GM21447 (cell line): ENCODE results near the gene PDZRN3.

Experiments used
- ATAC-seq: cut with Tn5 transposase; IDR thresholded peaks from one replicate; pipeline ENCODE4 v1.9.1; 2021; ENCODE audit not compliant: unreplicated experiment

PDZRN3 gene

GRCh38 chr3:73624821-73625665, at the start of gene PDZRN3:
PDZRN3 (minus strand) TSS chr3:73624941.
- no peak for ATAC-seq

DNA sequence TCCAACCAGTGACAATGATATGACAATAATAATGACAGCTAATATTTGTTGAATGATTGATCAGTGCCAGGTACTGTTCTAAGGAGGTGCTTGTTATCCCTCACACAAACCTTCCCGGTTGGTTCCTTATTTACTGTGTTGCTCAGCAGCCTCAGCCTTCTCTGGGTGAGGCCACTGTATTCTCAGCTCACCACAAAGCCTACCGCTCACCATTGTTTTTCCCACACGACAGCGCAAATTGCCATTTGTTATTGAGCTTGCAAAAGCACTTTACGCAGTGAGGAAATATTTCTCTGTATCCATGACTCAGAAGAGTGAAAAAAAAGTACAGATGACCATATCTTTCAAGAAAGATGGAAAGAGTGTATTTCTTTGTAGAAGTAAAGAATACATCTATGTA, 49.5 kb upstream of the PDZRN3 start:
- ATAC-seq = no peak

DNA sequence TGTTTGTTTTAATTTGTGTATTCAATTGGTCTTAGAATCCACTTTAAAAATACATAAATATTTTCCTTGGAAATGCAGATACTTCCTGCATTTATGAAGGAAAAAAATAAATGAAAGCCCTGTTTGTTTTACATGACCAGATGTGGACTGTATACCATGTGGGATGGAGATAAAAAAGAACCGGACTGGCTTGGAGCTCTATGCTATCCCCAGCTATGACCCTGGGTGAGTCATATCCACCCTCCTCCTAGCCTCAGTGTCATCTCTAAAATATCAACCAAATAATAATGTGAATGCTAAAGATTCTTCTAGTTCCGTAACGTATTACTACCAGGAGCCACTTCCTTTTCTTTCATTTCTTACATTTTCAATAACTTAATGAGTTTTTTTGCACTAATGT, 44.5 kb upstream of the PDZRN3 start:
- ATAC-seq = no peak

DNA sequence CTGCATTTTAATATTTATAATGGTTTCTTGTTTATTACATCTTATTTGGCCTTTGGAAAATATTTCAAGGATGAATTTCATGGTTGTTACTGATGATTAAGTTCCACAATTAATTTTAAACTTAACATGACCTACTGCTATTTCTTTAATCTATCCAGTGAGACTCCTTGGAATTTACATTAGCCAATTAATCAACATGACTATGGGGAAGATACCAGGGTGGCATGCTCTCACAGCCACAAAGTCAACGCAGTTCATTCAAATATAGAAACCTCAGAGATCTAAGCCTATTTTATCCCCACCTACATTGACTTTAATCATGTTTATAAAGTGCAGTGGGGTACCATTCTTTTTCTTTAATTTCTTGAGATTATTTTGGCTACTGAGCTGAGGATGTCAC, 43.6 kb upstream of the PDZRN3 start:
- ATAC-seq = no peak

GRCh38 chr3:73667889-73668288, 43.1 kb upstream of the PDZRN3 start:
- no peak for ATAC-seq

GRCh38 chr3:73665286-73665685, 40.5 kb upstream of the PDZRN3 start:
- no peak for ATAC-seq

GRCh38 chr3:73664389-73664788, 39.6 kb upstream of the PDZRN3 start:
- ATAC-seq = no peak

GRCh38 chr3:73663495-73663894, 38.8 kb upstream of the PDZRN3 start:
- ATAC-seq = no peak

GRCh38 chr3:73661265-73661664, 36.5 kb upstream of the PDZRN3 start:
- no peak for ATAC-seq

DNA sequence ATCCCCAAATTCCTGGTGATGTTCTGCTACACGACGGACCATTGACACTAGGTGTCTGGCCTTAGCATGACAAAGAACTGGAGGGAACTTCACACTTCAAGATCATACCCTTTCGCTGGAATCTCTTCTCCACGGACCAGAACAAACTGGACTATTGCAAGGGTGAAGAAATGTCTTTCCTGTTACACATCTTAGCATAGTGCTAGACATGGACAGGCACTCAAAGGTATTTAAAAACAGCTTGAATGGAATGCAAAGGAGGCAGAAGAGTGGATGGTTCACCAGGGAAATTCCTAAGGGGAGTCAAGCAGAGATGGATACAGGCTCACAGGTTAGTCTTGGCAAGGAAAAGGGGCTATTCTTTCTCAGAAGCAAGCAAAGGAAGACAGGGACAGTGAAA, 33.5 kb upstream of the PDZRN3 start:
- no peak for ATAC-seq

- ATAC-seq = no peak
Measured at GRCh38 chr3:73657186-73657585, 32.4 kb upstream of the PDZRN3 start.

GRCh38 chr3:73656241-73656890, 31.6 kb upstream of the PDZRN3 start:
- no peak for ATAC-seq

GRCh38 chr3:73655197-73655596, 30.5 kb upstream of the PDZRN3 start:
- no peak for ATAC-seq

DNA sequence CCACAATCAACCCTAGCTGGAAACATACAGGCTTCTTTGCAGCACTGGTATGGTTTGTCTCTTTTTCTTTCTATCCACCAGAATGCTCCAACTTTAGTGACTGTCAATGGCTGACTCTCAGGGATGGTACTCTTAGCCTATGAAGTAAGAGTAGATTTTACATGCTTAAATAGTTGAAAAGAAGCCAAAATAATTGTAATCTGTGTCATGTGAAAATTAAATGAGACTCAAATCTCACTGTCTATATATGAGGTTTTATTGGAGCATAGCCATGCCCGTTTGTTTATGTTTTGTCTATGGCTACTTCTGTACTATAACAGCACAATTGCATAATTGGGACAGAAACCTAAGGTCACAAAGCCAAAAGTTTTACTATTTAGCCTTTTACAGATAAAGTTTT, 29.1 kb upstream of the PDZRN3 start:
- ATAC-seq = no peak

DNA sequence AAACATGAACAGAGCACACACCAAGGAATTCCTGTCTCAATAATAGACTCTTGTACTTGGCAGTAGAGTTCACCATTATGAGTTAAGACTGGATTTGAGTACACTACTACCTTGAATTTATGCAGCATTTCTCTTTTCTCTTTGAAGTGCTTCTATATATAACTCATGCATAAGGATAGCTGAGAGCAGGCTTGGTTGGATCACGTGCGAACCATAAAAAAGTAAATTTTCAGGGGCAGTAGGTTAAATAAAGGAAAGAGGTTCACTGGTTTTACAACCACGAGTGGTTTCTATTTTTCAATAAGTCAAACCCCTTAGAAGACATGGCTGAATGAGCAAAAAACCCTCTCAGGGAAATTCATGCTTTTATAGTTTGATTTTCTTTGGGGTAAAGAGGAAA, 28.6 kb upstream of the PDZRN3 start:
- ATAC-seq = no peak

DNA sequence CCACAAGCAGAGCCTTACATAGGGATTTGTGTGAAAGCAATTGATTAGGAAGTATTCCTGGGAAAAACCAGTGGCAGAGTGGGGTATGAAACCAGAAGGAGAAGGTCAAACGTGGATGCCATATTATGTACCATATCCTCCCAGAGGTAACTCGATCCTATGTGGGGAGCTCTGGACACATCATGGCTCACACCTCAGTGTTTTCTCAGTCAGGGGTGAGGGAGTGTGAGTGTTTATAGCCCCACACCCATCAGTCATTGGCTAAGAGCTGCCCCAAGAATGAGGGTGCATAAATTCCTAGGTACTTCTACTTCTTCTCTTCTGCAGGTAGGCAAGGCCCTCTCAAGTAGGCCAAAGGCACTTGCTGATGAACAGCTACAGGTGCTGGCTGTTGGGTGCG, 28.2 kb upstream of the PDZRN3 start:
- ATAC-seq = no peak

DNA sequence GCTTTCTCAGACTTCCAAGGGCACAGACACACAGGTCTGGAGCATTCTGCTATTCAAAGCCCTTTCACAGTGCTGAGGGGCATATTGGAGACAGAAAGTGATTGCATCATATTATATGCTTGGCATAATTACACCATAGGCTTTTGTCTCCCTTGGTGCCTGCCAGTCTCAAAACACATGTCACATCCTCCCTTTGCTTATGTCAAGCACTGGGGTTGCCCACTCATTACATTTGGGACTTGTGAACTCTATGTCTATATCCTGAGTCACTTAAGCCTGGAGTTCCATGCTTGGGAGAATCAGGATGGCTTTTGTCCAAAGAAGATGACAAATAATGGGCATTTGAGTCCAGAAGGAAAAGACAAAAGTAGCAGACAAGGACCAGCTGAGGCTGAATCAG, 12.3 kb upstream of the PDZRN3 start:
- ATAC-seq = no peak

DNA sequence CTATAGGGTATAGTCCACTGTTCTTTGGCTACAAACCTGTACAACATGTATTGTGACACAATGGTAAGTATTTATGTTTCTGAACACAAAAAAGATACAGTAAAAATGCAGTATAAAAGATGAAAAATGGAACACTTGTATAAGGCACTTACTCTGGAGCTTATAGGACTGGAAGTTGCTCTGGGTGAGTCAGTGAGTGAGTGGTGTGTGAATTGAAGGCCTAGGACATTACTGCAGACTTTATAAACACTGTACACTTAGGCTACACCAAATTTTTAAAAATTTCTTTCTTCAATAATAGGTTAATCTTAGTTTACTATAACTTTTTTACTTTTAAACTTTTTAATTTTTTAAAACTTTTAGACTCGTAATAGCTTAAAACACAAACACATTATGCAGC, 10.5 kb upstream of the PDZRN3 start:
- ATAC-seq = no peak

DNA sequence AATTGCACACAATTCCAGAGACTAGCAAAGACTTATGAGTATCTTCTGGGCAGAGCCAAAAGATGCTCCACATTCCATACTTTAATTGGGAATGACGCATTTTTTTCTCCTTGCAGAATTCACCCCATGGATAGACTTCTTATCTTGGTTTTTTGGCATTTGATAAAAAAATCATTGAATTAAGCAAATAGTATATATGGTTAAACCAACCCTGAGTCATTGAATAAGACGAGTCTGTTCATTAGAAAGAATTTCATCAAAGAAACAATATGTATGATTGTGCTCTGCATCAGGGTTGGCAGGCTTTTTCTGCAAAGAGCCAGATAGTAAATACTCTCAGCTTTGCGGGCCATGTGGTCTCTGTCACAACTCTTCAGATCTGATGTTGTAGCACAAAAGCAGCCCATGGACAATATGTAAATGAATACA, 9.2 kb upstream of the PDZRN3 start:
- no peak for ATAC-seq

- ATAC-seq = no peak
Measured at GRCh38 chr3:73633453-73633852, 8.7 kb upstream of the PDZRN3 start.

DNA sequence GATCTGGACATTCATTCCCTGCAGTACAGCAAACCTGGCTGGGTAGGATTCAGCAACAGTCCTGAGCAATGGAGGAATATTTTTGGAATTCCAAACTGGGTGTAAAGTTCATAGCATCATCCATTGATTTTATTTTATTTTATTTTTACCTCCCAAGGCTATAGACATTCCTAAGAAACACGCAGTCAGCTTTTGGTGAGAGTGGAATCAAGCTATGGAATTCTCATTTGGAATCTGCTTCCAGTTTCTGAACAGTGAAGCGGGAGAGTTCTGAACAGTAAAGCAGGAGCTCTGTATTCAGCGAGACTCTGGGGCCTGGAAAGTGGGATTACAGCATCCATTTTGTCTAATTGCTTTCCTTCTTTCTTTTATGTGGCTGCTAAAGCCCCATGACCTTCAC, 1.4 kb upstream of the PDZRN3 start:
- no peak for ATAC-seq

GRCh38 chr3:73624017-73624820, 522 bp downstream of the PDZRN3 start:
- ATAC-seq = no peak
